ENCODE measurements around the gene CD200.
"Not testable (repeated sequence)": the region's sequence is repeated elsewhere in the genome, so short reads cannot be mapped to it uniquely, and the experiment has no call there.

The CD200 gene

DNA sequence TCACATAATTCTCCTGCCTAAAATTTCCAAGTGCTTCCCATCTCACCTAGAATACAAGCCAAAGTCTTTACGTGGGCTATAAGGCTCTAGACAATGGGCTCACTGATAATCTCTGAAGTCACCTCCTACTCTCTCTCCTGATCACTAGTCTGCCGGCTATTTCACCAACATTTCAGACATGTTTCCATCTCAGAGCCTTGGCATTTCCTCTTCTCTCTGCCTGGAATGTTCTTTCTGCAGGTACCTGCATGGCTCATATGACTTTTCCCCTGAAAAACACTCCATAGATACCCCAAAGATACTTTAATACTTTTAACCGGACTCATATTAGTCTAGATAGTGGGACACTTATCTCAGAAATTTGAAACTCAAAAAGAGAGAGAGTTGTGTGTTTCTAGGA lies 32.7 kb downstream of the CD200 start:
- Mint-ChIP-seq H3K36me3 (peaks cover 42% of the 10 kb centered on the region), H3K9me3 (no peaks in the 10 kb centered on the region), H3K4me3 (peak overlapping the region; percentile 37), H3K4me1 (peaks cover 44% of the 10 kb centered on the region), H3K27ac (peak overlapping the region; percentile 33), H3K27me3 (no peaks in the 10 kb centered on the region)

DNA sequence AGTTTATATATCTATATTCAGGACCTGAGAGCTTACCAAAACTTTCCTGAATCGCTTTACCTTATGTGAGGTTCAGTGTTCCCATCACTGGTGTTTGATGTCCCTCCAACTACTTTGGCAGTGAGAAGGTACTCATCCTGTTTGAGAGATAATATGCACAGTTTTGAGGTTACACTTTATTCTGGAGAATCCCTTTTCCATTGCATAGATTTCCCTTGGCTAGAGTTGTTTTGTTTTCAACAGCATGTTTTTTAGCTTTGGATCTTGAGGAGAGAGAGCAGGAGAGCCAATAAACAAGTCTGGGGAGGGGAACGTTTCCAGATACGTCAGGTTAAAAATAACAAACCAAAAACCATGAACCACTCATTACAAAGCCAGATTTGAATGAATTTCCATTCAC lies 33.6 kb downstream of the CD200 start:
- H3K27ac Mint-ChIP-seq = peak overlapping the region; percentile 84
- peaks cover 38% of the 10 kb centered on the region for H3K36me3 Mint-ChIP-seq
- H3K4me1 Mint-ChIP-seq = peaks cover 41% of the 10 kb centered on the region

DNA sequence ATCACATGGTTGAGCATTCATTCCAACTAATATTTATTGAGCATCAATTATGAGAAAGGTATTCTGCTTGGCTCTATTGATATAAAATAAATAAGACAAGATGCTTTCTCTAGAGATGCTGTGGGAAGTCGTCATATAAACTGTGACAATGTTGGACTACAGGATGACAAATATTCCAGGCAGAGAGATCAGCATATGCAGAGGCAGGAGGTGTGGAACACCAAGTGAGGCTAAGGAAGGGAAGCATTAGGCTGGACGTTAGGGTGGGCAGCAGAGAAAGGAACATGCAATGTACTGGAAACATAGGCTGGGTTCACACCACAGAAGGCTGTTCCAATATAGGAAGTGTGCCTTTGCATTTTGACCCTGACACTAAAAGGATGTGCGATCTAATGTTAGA lies 38.6 kb downstream of the CD200 start:
- Mint-ChIP-seq H3K27ac (no peak overlapping the region), H3K4me3 (no peak overlapping the region), H3K9me3 (no peaks in the 10 kb centered on the region), H3K27me3 (no peaks in the 10 kb centered on the region), H3K4me1 (peaks cover 26% of the 10 kb centered on the region), H3K36me3 (peaks cover 12% of the 10 kb centered on the region)

More for the DNA sequence above, 33.6 kb downstream of the CD200 start:
- Mint-ChIP-seq H3K27me3 (no peaks in the 10 kb centered on the region), H3K9me3 (no peaks in the 10 kb centered on the region), H3K4me3 (no peak overlapping the region)

DNA sequence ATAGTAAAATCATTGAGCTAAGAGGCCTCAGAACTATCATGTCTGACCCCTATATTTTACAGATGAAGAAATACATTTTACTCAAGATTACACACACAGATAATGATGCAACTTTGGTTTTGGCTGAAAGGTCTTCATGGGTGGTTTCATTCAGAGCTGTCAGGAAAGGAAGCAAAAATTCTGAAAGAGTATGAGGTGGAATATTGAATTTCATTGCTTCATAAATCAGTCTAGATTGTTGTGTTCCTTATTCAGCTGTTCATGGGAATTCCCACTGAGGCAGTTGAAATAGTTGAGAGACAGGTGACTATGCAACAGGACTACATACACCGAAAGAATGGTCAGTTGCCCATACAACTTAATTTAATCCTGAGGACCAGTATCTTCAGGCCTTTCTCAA lies 39.4 kb downstream of the CD200 start:
- H3K4me1 Mint-ChIP-seq = peaks cover 28% of the 10 kb centered on the region
- H3K9me3 Mint-ChIP-seq = no peaks in the 10 kb centered on the region
- no peak overlapping the region for H3K4me3 Mint-ChIP-seq

DNA sequence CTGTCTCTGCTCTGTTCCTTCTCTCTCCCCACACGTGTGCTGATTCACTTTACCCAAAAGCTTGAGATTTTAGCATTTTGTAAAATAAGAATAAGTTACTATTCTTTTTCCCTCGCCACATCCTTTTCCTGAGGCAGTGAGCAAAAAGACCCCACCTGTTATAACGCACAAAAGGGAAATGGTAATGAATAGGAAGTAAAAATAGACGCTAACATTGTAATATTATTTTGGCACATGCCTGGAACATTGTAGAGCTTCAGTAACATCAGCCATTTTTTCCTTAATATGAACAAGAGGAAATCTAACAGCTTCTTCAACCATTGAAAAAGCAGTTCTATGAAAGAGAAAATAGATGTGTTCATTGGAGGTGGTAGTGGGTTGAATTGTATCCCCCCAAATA lies 40.5 kb downstream of the CD200 start:
- peaks cover 5% of the 10 kb centered on the region for H3K36me3 Mint-ChIP-seq
- peaks cover 5% of the 10 kb centered on the region for H3K9me3 Mint-ChIP-seq
- H3K27me3 Mint-ChIP-seq = no peaks in the 10 kb centered on the region
- H3K4me1 Mint-ChIP-seq = peaks cover 31% of the 10 kb centered on the region
- H3K27ac Mint-ChIP-seq = no peak overlapping the region
- no peak overlapping the region for H3K4me3 Mint-ChIP-seq

More for the DNA sequence above, 39.4 kb downstream of the CD200 start:
- peaks cover 7% of the 10 kb centered on the region for H3K36me3 Mint-ChIP-seq
- no peak overlapping the region for H3K27ac Mint-ChIP-seq
- no peaks in the 10 kb centered on the region for H3K27me3 Mint-ChIP-seq

DNA sequence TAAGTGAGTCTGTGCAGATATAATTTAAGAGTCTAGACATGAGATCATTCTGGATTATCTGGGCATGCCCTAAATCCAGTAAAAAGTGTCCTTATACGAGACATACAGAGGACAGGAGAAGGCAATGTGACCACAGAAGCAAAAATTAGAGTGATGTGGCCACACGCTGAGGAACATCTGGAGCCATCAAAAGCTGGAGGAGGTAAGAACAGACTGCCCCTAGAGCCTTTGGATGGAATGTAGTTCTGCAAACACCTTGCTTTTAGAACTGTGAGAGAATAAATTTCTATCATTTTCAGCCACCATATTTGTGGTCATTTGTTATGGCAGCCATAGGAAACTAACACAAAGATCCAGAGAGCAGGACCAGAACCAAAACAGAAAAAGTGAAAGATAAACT lies 41.0 kb downstream of the CD200 start:
- Mint-ChIP-seq H3K4me1 (peaks cover 31% of the 10 kb centered on the region), H3K27me3 (no peaks in the 10 kb centered on the region), H3K36me3 (peaks cover 2% of the 10 kb centered on the region), H3K27ac (no peak overlapping the region), H3K4me3 (no peak overlapping the region), H3K9me3 (peaks cover 5% of the 10 kb centered on the region)

DNA sequence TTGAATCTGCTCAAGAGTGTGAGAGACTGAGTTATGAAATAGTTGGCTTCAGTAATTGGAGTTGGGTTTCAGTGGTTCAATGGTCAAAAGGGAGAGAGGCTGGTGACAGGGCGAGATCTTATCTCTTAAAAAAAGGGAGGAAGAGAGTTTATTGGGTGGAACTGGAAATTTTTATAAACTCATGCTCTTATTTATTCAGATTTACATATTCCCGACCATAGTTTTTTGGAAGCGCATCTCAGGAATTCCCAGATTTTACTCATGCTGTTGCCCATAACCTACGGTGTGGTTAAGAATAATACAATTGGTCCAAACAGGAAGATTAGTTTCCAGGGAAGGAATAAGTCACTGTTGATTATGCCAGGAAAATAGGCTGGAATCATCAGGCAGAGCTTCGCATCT lies 41.4 kb downstream of the CD200 start:
- H3K4me1 Mint-ChIP-seq = peaks cover 31% of the 10 kb centered on the region
- H3K4me3 Mint-ChIP-seq = no peak overlapping the region
- H3K36me3 Mint-ChIP-seq = no peaks in the 10 kb centered on the region
- H3K27ac Mint-ChIP-seq = no peak overlapping the region
- H3K9me3 Mint-ChIP-seq = peaks cover 5% of the 10 kb centered on the region
- H3K27me3 Mint-ChIP-seq = no peaks in the 10 kb centered on the region

DNA sequence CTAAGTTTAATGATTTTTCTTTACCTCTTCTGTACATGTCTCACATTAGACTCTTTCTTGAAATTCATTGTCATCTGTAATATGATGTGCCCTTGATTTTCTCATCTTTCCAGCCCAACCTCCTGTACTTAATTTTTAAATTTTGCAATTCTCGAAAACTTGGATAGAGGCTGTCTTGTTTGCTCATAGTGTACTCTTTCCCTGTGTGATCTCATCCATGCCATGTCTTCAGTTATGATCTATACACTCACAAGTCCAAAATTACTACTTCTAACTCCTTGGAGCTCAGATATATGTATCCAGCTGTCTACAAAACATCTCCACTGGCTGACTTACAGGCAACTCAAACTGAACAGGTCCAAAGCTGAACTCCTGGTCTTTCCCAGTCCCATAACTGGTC lies 42.2 kb downstream of the CD200 start:
- peaks cover 31% of the 10 kb centered on the region for H3K4me1 Mint-ChIP-seq
- no peaks in the 10 kb centered on the region for H3K36me3 Mint-ChIP-seq
- H3K9me3 Mint-ChIP-seq = peaks cover 5% of the 10 kb centered on the region
- no peaks in the 10 kb centered on the region for H3K27me3 Mint-ChIP-seq
- H3K4me3 Mint-ChIP-seq = no peak overlapping the region
- H3K27ac Mint-ChIP-seq = no peak overlapping the region

DNA sequence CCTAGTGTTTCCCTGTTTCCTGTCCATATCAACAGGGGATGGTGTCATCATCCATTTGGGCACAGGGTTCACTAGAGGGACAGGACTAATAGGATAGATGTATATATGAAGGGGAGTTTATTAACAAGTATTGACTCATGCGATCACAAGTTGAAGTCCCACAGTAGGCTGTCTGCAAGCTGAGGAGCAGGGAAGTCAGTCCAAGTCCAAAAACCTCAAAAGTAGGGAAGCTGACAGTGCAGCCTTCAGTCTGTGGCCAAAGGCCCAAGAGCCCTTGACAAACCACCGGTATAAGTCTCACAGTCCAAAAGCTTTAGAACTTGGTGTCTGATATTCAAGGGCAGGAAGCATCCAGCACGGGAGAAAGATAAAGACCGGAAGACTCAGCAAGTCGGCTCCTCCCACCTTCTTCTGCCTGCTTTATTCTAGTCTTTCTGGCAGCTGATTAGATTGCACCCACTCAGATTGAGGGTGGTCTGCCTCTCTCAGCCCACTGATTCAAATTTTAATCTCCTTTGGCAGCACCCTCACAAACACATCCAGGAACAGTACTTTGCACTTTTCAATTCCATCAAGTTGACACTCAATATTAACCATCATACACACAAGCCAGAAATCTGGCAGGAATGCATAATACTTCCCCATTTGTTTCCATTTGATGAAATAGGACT lies 43.4 kb downstream of the CD200 start:
- Mint-ChIP-seq H3K36me3 (no peaks in the 10 kb centered on the region), H3K4me1 (peaks cover 31% of the 10 kb centered on the region), H3K4me3 (no peak overlapping the region), H3K27me3 (no peaks in the 10 kb centered on the region), H3K9me3 (peaks cover 5% of the 10 kb centered on the region), H3K27ac (no peak overlapping the region)

DNA sequence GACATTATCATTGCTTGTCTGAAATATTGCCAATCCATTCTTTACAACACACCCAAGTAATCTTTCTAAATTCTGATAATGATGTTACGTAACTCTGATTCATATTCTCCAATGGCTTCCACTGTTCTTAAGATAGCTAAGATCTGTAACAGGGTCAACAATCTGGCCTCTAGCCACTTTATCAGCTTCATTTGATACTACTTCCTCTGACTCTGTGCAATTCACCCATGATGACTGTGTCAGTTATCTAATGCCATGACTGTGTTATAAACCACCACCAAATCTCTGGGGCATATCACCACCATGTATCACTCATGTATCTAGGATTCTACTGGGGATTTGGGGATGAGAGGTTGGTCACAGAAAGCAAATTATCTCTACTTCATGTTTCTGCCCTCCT lies 44.0 kb downstream of the CD200 start:
- no peak overlapping the region for H3K27ac Mint-ChIP-seq
- H3K9me3 Mint-ChIP-seq = peaks cover 5% of the 10 kb centered on the region
- H3K36me3 Mint-ChIP-seq = no peaks in the 10 kb centered on the region
- H3K27me3 Mint-ChIP-seq = no peaks in the 10 kb centered on the region
- H3K4me1 Mint-ChIP-seq = peaks cover 26% of the 10 kb centered on the region
- no peak overlapping the region for H3K4me3 Mint-ChIP-seq

DNA sequence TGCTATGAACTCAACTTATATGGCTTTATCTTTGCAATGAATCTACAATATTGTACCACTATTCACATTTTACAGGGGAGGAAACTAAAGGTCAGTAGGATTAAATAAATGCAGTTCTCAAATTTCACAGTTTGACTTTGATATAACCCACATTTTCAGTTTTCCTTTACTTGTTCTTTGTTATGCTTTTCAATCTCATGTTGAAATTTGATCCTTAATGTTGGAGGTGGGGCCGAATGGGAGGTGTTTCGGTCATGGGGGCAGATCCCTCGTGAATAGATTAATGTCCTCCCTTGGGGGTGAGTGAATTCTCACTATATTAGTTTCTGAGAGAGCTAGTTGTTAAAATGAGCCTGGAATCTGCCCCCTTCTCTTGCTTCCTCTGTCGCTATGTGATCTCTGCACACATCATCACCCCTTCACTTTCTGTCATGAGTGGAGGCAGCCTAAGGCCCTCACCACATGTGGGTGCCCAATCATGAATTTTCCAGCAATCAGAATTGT lies 44.7 kb downstream of the CD200 start:
- Mint-ChIP-seq H3K4me3 (no peak overlapping the region), H3K4me1 (peaks cover 22% of the 10 kb centered on the region), H3K27ac (no peak overlapping the region), H3K27me3 (no peaks in the 10 kb centered on the region), H3K36me3 (no peaks in the 10 kb centered on the region), H3K9me3 (peaks cover 5% of the 10 kb centered on the region)

DNA sequence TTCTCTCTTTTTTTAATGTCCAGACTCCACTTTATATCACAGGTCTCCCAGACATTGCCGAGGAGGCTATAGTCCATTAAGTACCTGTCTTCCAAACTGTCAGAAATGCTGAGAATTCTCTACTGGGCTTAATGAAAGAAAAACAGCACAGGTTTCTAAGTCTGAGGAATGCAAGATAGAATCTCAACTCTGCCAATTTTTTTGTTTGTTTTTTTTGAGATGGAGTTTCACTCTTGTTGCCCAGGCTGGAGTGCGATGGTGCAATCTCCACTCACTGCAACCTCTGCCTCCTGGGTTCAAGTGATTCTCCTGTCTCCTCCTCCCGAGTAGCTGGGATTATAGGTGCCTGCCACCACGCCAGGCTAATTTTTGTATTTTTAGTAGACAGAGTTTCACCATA lies 45.4 kb downstream of the CD200 start:
- not testable (repeated sequence) for H3K9me3 Mint-ChIP-seq, H3K36me3 Mint-ChIP-seq, H3K27me3 Mint-ChIP-seq, H3K27ac Mint-ChIP-seq, H3K4me3 Mint-ChIP-seq
- H3K4me1 Mint-ChIP-seq = peaks cover 19% of the 10 kb centered on the region

DNA sequence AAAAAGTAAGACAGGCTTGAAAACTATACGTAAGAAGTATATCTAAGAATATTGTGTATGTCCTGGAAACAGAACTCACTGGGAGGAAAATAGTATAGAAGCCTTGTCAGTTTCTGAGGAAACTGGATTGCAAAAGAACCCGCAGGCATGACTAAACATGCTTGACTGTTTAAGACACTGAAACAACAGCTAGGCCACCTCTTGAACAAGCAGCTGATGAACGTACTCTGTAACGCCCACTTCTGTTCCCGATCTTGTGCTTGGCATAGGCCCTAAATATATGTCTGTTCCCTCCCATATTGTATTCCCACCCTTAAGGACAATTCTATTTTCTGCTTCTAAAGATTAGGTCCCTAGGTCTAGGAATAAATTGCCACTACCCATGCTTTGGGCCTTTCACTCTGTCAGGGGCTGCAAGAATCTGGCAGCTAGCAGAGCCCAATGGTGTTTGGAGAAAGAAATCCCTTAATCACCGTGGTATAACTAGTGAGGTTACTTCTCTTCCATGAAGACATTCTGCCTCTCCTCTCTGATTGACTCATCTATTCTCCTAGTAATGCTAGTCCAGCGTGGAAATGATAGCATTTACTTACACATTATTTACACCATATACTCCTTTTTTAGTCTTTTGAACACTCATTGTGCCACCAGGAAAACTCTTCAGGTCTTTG lies 46.2 kb downstream of the CD200 start:
- Mint-ChIP-seq H3K4me3 (no peak overlapping the region), H3K36me3 (no peaks in the 10 kb centered on the region), H3K9me3 (peaks cover 5% of the 10 kb centered on the region), H3K27me3 (no peaks in the 10 kb centered on the region), H3K4me1 (peaks cover 12% of the 10 kb centered on the region), H3K27ac (no peak overlapping the region)

DNA sequence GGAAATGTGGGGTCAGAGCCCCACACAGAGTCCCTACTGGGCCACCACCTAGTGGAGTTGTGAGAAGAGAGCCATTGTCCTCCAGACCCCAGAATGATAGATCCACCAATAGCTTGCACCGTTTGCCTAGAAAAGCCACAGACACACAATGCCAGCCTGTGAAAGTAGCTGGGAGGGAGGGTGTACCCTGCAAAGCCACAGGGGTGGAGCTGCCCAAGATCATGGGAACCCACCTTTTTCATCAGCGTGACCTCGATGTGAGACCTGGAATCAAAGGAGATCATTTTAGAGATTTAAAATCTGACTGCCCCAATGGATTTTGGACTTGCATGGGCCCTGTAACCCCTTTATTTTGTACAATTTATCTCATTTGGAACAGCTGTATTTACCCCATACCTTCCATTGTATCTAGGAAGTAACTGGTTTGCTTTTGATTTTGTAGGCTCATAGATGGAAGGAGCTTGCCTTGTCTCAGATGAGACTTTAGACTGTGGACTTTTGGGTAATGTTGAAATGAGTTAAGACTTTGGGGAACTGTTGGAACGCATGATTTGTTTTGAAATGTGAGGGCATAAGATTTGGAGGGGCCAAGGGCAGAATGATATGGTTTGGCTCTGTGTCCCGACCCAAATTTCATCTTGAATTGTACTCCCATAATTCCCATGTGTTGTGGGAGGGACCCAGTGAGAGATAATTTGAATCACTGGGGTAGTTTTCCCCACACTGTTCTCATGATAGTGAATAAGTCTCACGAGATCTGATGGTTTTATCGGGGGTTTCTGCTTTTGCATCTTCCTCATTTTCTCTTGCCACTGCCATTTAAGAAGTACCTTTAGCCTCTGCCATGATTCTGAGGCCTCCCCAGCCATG lies 49.0 kb downstream of the CD200 start:
- Mint-ChIP-seq H3K27ac (no peak overlapping the region), H3K4me3 (no peak overlapping the region), H3K9me3 (peaks cover 5% of the 10 kb centered on the region), H3K36me3 (no peaks in the 10 kb centered on the region), H3K4me1 (peaks cover 8% of the 10 kb centered on the region), H3K27me3 (no peaks in the 10 kb centered on the region)

DNA sequence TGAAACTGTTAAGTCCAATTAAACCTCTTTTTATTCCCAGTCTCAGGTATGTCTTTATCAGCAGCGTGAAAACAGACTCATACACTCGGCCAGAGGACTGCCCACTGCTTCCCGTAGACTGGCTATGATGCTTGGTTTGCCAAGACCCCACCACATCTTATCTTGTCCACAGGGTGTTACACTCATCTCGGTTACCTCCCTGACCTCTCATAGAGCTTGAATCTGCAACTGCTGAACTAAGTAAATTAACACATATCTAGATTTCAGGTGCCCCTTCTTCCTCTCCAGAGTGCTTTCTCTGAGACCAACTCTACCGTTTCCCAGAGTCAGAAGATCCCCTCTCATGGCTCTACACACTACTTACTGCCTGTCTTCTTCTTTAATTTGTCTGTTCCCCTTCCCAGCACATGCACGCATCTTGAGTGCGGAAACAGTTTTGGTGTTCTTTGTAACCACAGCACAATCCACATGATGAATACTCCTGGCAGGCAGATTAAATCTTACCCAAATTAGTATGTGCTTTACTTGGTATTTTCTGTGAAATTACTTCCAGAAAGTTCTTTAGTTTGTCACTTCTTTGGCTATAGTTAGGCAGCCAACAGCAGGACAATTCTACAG lies 49.7 kb downstream of the CD200 start:
- no peak overlapping the region for H3K27ac Mint-ChIP-seq
- H3K27me3 Mint-ChIP-seq = no peaks in the 10 kb centered on the region
- H3K9me3 Mint-ChIP-seq = peaks cover 5% of the 10 kb centered on the region
- H3K4me1 Mint-ChIP-seq = peaks cover 5% of the 10 kb centered on the region
- no peak overlapping the region for H3K4me3 Mint-ChIP-seq
- no peaks in the 10 kb centered on the region for H3K36me3 Mint-ChIP-seq

All from activated naive CD4-positive, alpha-beta T cell treated with anti-CD3 and anti-CD28 coated beads, Interleukin-2, amount 50 U/mL, for 24 hours (primary cell).